ENCODE results near the gene CFAP46. TPM values are rescaled to one million over a fixed set of nuclear protein-coding genes. Genes with fewer than 3 reads are reported as not detected.
A peak's percentile ranks its signal among the peaks of the same experiment; 100 is the strongest.

Gene CFAP46
- polyA plus RNA-seq, 3 donors, result 0.07 TPM; not detected in 2

DNA sequence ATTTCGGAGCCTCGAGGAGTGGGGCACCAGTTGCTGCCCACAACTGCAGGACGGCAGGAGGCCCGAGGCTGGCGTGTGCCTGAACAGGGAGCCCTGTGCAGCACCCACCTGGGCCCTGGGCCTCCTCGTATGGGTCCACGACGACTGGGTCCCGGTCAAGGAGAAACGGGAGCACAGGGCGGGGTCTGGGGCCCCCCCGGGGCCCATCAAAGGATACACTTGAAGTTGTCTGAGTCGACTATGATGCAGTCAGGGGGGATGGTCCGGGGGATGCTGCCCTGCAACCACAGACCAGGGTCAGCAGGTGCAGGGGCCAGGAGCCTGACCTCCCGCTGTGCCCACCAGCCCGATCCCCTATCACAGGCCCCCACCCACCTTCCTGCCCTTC lies 127.9 kb downstream of the CFAP46 start:
- 88% methylated on average over 14 of the region's 16 CpGs for WGBS (ENCODE audit: insufficient coverage)
- Histone ChIP-seq H3K4me2 (replicated peaks; ENCODE audit: extremely low read depth, low read length, poor library complexity, severe bottlenecking) (no peak overlapping the region), H4K20me1 (ENCODE audit: insufficient read depth, low read length) (no peaks in the 10 kb centered on the region), H3K27ac (ENCODE audit: low read depth in 1 of 2, low read length in 2 of 2) (no peak overlapping the region), H3K27me3 (ENCODE audit: control insufficient read depth in 2 of 2, insufficient read depth in 2 of 2, low read length in 2 of 2) (no peaks in the 10 kb centered on the region), H3K9me3 (replicated peaks in 1 of 2; ENCODE audit: control insufficient read depth in 1 of 2, insufficient read depth in 1 of 2, low read length in 2 of 2) (no peaks in the 10 kb centered on the region), H3K4me3 (replicated peaks in 1 of 3; ENCODE audit: low read depth in 2 of 3, low read length in 3 of 3) (no peak overlapping the region), H3K4me1 (ENCODE audit: control insufficient read depth in 1 of 2, insufficient read depth in 2 of 2, low read length in 2 of 2) (no peaks in the 10 kb centered on the region), H3K36me3 (replicated peaks in 1 of 2; ENCODE audit: control insufficient read depth in 1 of 2, insufficient read depth in 2 of 2, low read length in 2 of 2) (no peaks in the 10 kb centered on the region), H3K79me2 (ENCODE audit: insufficient read depth, low read length) (no peaks in the 10 kb centered on the region), H3K9ac (ENCODE audit: insufficient read depth, low read length, poor library complexity, severe bottlenecking) (no peak overlapping the region), H2AFZ (ENCODE audit: insufficient read depth, low read depth, low read length, poor library complexity, severe bottlenecking) (no peak overlapping the region)
- Mint-ChIP-seq H3K36me3 (no peaks in the 10 kb centered on the region), H3K4me3 (no peak overlapping the region), H3K27ac (no peak overlapping the region), H3K9me3 (peaks cover 0 to 2% (median 0%) of the 10 kb centered on the region in 7 donors), H3K27me3 (ENCODE audit: low read depth in 3 of 3) (peaks cover 0 to 10% (median 7%) of the 10 kb centered on the region in 3 donors), H3K4me1 (no peaks in the 10 kb centered on the region)
- intact Hi-C loops (cut with micrococcal nuclease), result no loop called here
- TF ChIP-seq, protein P1, sequence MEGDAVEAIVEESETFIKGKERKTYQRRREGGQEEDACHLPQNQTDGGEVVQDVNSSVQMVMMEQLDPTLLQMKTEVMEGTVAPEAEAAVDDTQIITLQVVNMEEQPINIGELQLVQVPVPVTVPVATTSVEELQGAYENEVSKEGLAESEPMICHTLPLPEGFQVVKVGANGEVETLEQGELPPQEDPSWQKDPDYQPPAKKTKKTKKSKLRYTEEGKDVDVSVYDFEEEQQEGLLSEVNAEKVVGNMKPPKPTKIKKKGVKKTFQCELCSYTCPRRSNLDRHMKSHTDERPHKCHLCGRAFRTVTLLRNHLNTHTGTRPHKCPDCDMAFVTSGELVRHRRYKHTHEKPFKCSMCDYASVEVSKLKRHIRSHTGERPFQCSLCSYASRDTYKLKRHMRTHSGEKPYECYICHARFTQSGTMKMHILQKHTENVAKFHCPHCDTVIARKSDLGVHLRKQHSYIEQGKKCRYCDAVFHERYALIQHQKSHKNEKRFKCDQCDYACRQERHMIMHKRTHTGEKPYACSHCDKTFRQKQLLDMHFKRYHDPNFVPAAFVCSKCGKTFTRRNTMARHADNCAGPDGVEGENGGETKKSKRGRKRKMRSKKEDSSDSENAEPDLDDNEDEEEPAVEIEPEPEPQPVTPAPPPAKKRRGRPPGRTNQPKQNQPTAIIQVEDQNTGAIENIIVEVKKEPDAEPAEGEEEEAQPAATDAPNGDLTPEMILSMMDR (IDR thresholded peaks at IDR 0.05), result no peak
- peak in 1 of 3 donors; percentile 0 for DNase-seq

DNA sequence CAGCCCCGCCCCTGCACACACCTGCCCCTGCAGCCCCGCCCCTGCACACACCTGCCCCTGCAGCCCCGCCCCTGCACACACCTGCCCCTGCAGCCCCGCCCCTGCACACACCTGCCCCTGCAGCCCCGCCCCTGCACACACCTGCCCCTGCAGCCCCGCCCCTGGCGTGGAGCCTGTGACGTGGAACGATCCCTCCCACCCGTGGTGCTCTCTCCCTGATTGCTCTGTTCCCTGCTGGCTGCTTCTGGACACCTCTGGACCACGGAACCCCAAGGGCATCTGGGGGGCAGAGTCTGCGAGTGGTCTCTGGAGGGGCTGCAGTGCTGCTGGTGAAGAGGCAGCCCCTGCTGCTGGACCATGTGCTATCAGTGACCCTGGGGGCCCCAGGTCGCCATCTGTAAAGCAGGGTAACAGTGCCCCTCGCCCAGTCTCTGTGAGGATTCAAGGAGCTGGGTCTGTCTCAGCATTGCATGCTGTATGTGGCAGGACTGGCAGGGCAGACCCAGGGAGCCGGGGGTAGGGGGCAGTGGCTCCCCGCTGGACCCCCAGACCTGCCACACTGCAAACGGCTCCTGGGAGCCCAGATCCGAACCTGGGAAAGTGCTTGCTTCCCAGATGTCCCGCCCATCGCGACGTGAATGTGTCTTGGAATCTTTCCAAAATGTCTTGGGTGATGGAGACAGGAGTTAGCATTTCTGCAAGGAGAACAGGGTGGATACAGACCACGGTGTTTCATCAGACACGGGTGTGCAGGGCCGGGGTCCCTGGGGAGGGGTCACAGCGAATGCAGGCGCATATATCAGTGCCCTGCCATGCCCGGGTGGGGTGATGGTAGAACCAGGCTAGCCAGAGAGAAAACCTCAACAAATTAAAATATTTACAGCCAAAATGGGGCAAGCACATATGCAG lies 128.6 kb downstream of the CFAP46 start:
- Histone ChIP-seq H3K9me3 (replicated peaks in 1 of 2; ENCODE audit: control insufficient read depth in 1 of 2, insufficient read depth in 1 of 2, low read length in 2 of 2) (no peaks in the 10 kb centered on the region), H4K20me1 (ENCODE audit: insufficient read depth, low read length) (no peaks in the 10 kb centered on the region), H3K36me3 (replicated peaks in 1 of 2; ENCODE audit: control insufficient read depth in 1 of 2, insufficient read depth in 2 of 2, low read length in 2 of 2) (no peaks in the 10 kb centered on the region), H3K4me3 (replicated peaks in 1 of 3; ENCODE audit: low read depth in 2 of 3, low read length in 3 of 3) (no peak overlapping the region), H3K79me2 (ENCODE audit: insufficient read depth, low read length) (no peaks in the 10 kb centered on the region), H2AFZ (ENCODE audit: insufficient read depth, low read depth, low read length, poor library complexity, severe bottlenecking) (no peak overlapping the region), H3K4me2 (replicated peaks; ENCODE audit: extremely low read depth, low read length, poor library complexity, severe bottlenecking) (no peak overlapping the region), H3K27me3 (ENCODE audit: control insufficient read depth in 2 of 2, insufficient read depth in 2 of 2, low read length in 2 of 2) (no peaks in the 10 kb centered on the region), H3K9ac (ENCODE audit: insufficient read depth, low read length, poor library complexity, severe bottlenecking) (no peak overlapping the region), H3K4me1 (ENCODE audit: control insufficient read depth in 1 of 2, insufficient read depth in 2 of 2, low read length in 2 of 2) (no peaks in the 10 kb centered on the region), H3K27ac (ENCODE audit: low read depth in 1 of 2, low read length in 2 of 2) (no peak overlapping the region)
- H3K27me3 Mint-ChIP-seq (ENCODE audit: low read depth in 3 of 3), result peaks cover 0 to 10% (median 8%) of the 10 kb centered on the region in 3 donors
- no peaks in the 10 kb centered on the region for H3K36me3 Mint-ChIP-seq
- DNase-seq, result peak in 1 of 3 donors; percentile 1
- no peaks in the 10 kb centered on the region for H3K4me1 Mint-ChIP-seq
- H3K4me3 Mint-ChIP-seq, result no peak overlapping the region
- peaks cover 0 to 2% (median 0%) of the 10 kb centered on the region in 7 donors for H3K9me3 Mint-ChIP-seq
- intact Hi-C loops (cut with micrococcal nuclease), result no loop called here
- no peak overlapping the region for H3K27ac Mint-ChIP-seq
- TF ChIP-seq, protein P1 (IDR thresholded peaks at IDR 0.05), result no peak
- WGBS (ENCODE audit: insufficient coverage), result 83% methylated on average over 18 of the region's 28 CpGs

All from CD14-positive monocyte (primary cell).